A673 (cell line): ENCODE data around the gene GATA5. TPM values are rescaled to one million over a fixed set of nuclear protein-coding genes. Genes with fewer than 3 reads are reported as not detected.

Experiments used
- BruUV-seq: library from RNA; stranded (reverse); fragments of 400-500 nt; replicated peaks from 2 replicates; lab custom pipeline; 2021; lab: Mats Ljungman, UMichigan
- CTCF ChIA-PET: fragments of 300-600 bp; sonication (Branson Sonifier 250); formaldehyde crosslinking; loops from one replicate; lab custom pipeline; 2022; ENCODE audit warnings: antibody characterized with exemption; lab: Charles Lee
- POLR2A ChIA-PET: fragments of 300-600 bp; sonication (Branson Sonifier 250); formaldehyde crosslinking; loops from one replicate; lab custom pipeline; 2022; ENCODE audit warnings: antibody characterized with exemption; ENCODE audit not compliant: low non-redundant PET; lab: Charles Lee
- DNase-seq: peaks from one replicate; pipeline ENCODE4 v3.0.0-alpha.2; 2015; ENCODE audit warnings: low spot score
- H3K27ac ChIP-seq: fragments of 200-600 bp; sonication (generic); 2 replicates; pipeline ENCODE4 v1.5.1; 2016; ENCODE audit warnings: mixed run types, low read depth, mild to moderate bottlenecking, mixed read lengths, antibody characterized with exemption, low read length; ENCODE audit not compliant: poor library complexity, severe bottlenecking
- H3K27me3 ChIP-seq: fragments of 200-600 bp; sonication (generic); replicated peaks from 2 replicates; pipeline ENCODE4 v1.6.1; 2017; ENCODE audit warnings: mixed run types, low read depth, mild to moderate bottlenecking, mixed read lengths, antibody characterized with exemption, low read length; ENCODE audit not compliant: insufficient read depth, poor library complexity
- H3K36me3 ChIP-seq: fragments of 200-600 bp; sonication (generic); 2 replicates; pipeline ENCODE4 v1.6.1; 2016; ENCODE audit warnings: mixed run types, mild to moderate bottlenecking, mixed read lengths, antibody characterized with exemption, low read length; ENCODE audit not compliant: insufficient read depth, poor library complexity, severe bottlenecking
- H3K4me1 ChIP-seq: fragments of 200-600 bp; sonication (generic); 2 replicates; pipeline ENCODE4 v1.6.1; 2017; ENCODE audit warnings: mixed run types, mild to moderate bottlenecking, mixed read lengths, antibody characterized with exemption, low read length; ENCODE audit not compliant: insufficient read depth, poor library complexity, severe bottlenecking
- H3K4me3 ChIP-seq: fragments of 200-600 bp; sonication (generic); 2 replicates; pipeline ENCODE4 v1.5.1; 2016; ENCODE audit warnings: low read depth, mixed run types, mild to moderate bottlenecking, mixed read lengths, low read length; ENCODE audit not compliant: poor library complexity, severe bottlenecking
- H3K9me3 ChIP-seq: fragments of 200-600 bp; sonication (generic); 2 replicates; pipeline ENCODE4 v1.6.1; 2016; ENCODE audit warnings: mixed run types, low read depth, mild to moderate bottlenecking, mixed read lengths, antibody characterized with exemption, low read length; ENCODE audit not compliant: poor library complexity, severe bottlenecking
- EZH2 ChIP-seq: fragments of 200-600 bp; sonication (generic); IDR thresholded peaks from 2 replicates; pipeline ENCODE4 v1.6.1; 2017; ENCODE audit warnings: borderline replicate concordance, low read depth, mild to moderate bottlenecking, mixed read lengths, antibody characterized with exemption, low read length; ENCODE audit not compliant: poor library complexity, severe bottlenecking
- intact Hi-C: fragments of 100-400 bp; cut with micrococcal nuclease; formaldehyde crosslinking; loops from one replicate; pipeline ENCODE4 v1.10.0; 2022; ENCODE audit not compliant: unreplicated experiment
- total RNA-seq: library from RNA; stranded (reverse); gene quantifications from 2 replicates; pipeline ENCODE4 v1.2.3, GENCODE V29; 2021
- TF ChIP-seq, protein P1 (sequence below): fragments of 300-800, 200-600 bp; sonication (generic); conservative IDR thresholded peaks from 2 replicates; pipeline ENCODE4 v1.5.1; 2017; ENCODE audit warnings: low read depth, mild to moderate bottlenecking, antibody characterized with exemption, low read length, moderate library complexity, mixed read lengths

Gene GATA5
- total RNA-seq, 1 experiment from 2014 or later, result not detected

DNA sequence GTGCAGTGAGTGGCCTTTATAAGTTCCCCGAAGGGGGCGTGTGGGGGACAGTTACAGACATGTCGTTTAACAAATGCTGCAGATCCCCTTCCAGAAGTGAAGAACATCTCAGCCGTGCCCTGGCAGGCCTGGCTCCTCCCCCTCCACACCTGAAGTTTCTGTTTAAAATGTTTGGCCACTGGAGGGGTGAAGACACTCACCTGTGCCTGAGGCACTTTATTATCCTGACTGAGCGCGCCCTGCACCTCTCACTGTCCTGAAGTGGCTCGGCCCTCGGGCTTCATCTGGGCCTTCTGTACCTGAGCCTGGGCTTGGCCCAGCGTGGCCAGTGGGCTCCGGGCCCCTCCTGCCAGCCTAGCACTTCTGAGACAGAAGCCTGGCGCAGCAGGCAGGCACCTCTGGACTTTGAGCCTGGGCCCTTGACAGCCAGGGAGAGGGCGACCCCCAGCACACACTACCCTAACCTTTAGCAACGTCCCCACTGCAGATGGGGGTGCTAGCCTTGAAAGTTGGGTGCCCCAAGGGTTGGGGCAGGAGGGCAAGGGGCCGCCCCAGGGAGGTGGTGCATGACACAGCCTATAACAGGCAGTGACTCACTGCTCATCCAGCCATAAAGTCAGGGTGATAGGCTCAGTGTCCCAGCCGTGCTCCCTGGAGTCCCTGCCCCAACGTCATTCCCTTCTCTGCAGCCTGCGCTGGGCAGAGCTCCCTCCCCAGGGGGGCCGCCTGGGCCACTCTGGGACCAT is 13.6 kb upstream of the GATA5 start:
- H3K27me3 ChIP-seq, result peaks cover 43% of the 10 kb centered on the region
- no peak overlapping the region for H3K4me3 ChIP-seq
- no peaks in the 10 kb centered on the region for H3K36me3 ChIP-seq
- no peak for DNase-seq
- no TSS peak for BruUV-seq
- no peaks in the 10 kb centered on the region for H3K9me3 ChIP-seq
- intact Hi-C loops, result no loop called here
- H3K27ac ChIP-seq, result no peak overlapping the region
- ChIA-PET POLR2A (no interaction called here), CTCF (interaction anchor here (0.6 kb wide), 1 partner anchor 187 kb away, joined by 3 read pairs; no protein-coding TSS in a partner anchor)
- H3K4me1 ChIP-seq, result no peaks in the 10 kb centered on the region
- TF ChIP-seq, protein P1, sequence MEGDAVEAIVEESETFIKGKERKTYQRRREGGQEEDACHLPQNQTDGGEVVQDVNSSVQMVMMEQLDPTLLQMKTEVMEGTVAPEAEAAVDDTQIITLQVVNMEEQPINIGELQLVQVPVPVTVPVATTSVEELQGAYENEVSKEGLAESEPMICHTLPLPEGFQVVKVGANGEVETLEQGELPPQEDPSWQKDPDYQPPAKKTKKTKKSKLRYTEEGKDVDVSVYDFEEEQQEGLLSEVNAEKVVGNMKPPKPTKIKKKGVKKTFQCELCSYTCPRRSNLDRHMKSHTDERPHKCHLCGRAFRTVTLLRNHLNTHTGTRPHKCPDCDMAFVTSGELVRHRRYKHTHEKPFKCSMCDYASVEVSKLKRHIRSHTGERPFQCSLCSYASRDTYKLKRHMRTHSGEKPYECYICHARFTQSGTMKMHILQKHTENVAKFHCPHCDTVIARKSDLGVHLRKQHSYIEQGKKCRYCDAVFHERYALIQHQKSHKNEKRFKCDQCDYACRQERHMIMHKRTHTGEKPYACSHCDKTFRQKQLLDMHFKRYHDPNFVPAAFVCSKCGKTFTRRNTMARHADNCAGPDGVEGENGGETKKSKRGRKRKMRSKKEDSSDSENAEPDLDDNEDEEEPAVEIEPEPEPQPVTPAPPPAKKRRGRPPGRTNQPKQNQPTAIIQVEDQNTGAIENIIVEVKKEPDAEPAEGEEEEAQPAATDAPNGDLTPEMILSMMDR, result no peak
- TF ChIP-seq EZH2, result no peak

DNA sequence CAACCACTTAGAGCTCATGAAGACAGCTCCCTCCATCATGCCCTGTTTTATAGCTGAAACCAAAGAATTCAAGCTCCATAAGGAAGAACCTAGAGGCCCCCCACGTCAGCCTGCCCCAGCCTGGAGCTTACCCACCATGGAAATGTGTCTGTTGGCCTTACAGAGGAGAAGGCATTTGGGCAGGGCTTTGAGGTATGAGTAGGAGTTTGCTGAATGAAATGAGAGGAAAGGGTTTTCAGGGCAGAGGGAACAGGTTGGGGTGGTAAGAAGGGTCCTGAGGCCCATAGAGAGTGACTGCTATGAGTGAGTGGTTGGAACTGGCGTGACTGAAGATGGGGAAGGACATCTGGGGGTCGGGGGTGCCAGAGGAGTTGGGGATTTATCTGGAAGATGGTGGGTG is 12.7 kb upstream of the GATA5 start:
- peaks cover 46% of the 10 kb centered on the region for H3K27me3 ChIP-seq
- intact Hi-C loops, result no loop called here
- ChIA-PET POLR2A (no interaction called here), CTCF (no interaction called here)
- no peak overlapping the region for H3K27ac ChIP-seq
- H3K4me1 ChIP-seq, result no peaks in the 10 kb centered on the region
- no peak for DNase-seq
- H3K9me3 ChIP-seq, result no peaks in the 10 kb centered on the region
- TF ChIP-seq, protein P1, result no peak
- no peak for TF ChIP-seq EZH2
- H3K36me3 ChIP-seq, result no peaks in the 10 kb centered on the region
- H3K4me3 ChIP-seq, result no peak overlapping the region
- no TSS peak for BruUV-seq

DNA sequence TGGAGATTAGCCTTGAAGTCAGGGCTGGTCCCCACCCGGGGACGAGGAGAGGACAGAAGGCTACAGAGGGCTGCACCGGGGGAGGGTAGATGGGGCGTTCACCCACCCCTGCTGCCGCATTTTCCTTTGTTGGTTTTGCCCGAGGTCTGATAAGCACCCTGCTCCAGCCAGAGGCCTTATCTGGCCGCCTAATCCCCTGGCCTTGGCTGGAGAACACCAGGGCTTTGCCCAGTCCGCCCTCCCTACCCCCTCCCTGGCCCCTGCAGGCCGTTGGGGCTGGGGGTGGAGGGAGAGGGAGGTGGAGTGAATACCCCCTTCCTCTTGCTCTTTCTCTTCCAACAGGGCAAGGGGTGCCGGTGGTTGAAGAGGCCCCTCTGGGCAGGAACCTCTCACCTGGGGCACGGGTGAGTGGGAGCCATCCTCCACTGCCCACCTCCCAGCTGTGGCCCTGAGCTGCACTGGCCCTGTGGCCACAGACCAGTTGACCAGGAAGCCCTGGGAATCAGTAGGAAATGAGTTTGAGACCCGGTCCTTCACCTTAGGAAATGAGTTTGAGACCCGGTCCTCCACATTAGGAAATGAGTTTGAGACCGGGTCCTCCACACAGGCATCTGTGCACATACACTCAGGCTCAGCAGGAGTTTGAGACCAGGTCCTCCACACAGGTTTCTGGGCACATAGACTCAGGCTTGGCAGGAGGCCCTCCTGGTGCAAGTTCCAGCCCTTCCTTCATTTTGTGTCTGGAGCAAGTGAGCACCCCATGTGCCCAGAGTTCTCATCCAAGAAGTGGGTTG is 12.0 kb upstream of the GATA5 start:
- H3K36me3 ChIP-seq, result no peaks in the 10 kb centered on the region
- H3K4me3 ChIP-seq, result no peak overlapping the region
- CTCF ChIA-PET, result no interaction called here
- POLR2A ChIA-PET, result no interaction called here
- H3K4me1 ChIP-seq, result no peaks in the 10 kb centered on the region
- H3K9me3 ChIP-seq, result no peaks in the 10 kb centered on the region
- H3K27me3 ChIP-seq, result peaks cover 53% of the 10 kb centered on the region
- BruUV-seq, result no TSS peak
- intact Hi-C loops, result no loop called here
- DNase-seq, result no peak
- no peak overlapping the region for H3K27ac ChIP-seq
- TF ChIP-seq, protein P1, result no peak
- no peak for TF ChIP-seq EZH2
